OCI-LY1 (cell line): Measurements from ENCODE around the gene POLA1.

Experiments
- H2AFZ ChIP-seq: fragments of 200-600 bp; sonication (generic), shearing (Covaris generic); 2 replicates; pipeline ENCODE4 v1.6.0; 2014; ENCODE audit warnings: antibody characterized with exemption, mild to moderate bottlenecking, low read length
- H3F3A ChIP-seq: fragments of 200-600 bp; sonication (generic), shearing (Covaris generic); 2 replicates; pipeline ENCODE4 v1.6.0; 2014; ENCODE audit warnings: mild to moderate bottlenecking, antibody characterized with exemption, low read length, moderate library complexity; ENCODE audit not compliant: insufficient read depth
- H3K27ac ChIP-seq: fragments of 200-600 bp; sonication (generic); 2 replicates; pipeline ENCODE4 v1.5.1; 2014; ENCODE audit warnings: low read length, mixed run types, mild to moderate bottlenecking, low read depth; ENCODE audit not compliant: poor library complexity, severe bottlenecking
- H3K27me3 ChIP-seq: fragments of 200-600 bp; sonication (generic); 2 replicates; pipeline ENCODE4 v1.6.0; 2014; ENCODE audit warnings: antibody characterized with exemption, mild to moderate bottlenecking, low read length, moderate library complexity; ENCODE audit not compliant: insufficient read depth
- H3K36me3 ChIP-seq: fragments of 200-600 bp; sonication (generic); 2 replicates; pipeline ENCODE4 v1.6.1; 2014; ENCODE audit warnings: mild to moderate bottlenecking, antibody characterized with exemption, low read length, moderate library complexity, mixed read lengths; ENCODE audit not compliant: insufficient read depth
- H3K4me1 ChIP-seq: fragments of 200-600 bp; sonication (generic); 2 replicates; pipeline ENCODE4 v1.5.1; 2014; ENCODE audit warnings: mild to moderate bottlenecking, low read length, moderate library complexity; ENCODE audit not compliant: insufficient read depth, severe bottlenecking
- H3K4me2 ChIP-seq: fragments of 200-600 bp; sonication (generic), shearing (Covaris generic); 2 replicates; pipeline ENCODE4 v1.6.1; 2014; ENCODE audit warnings: low read length
- H3K4me3 ChIP-seq: fragments of 200-600 bp; sonication (generic); 2 replicates; pipeline ENCODE4 v1.5.1; 2014; ENCODE audit warnings: low read length, low read depth, mild to moderate bottlenecking, mixed read lengths; ENCODE audit not compliant: poor library complexity, severe bottlenecking
- H3K79me2 ChIP-seq: fragments of 200-600 bp; shearing (Covaris generic); 2 replicates; pipeline ENCODE4 v1.6.1; 2016; ENCODE audit warnings: mixed run types, low read length, mixed read lengths; ENCODE audit not compliant: insufficient read depth
- H3K9ac ChIP-seq: fragments of 200-600 bp; sonication (generic), shearing (Covaris generic); 2 replicates; pipeline ENCODE4 v1.6.1; 2014; ENCODE audit warnings: mild to moderate bottlenecking, low read length, mixed read lengths
- H3K9me2 ChIP-seq: fragments of 200-600 bp; sonication (generic), shearing (Covaris generic); 2 replicates; pipeline ENCODE4 v1.6.1; 2014; ENCODE audit warnings: low read depth, mild to moderate bottlenecking, low read length, mixed read lengths
- H3K9me3 ChIP-seq: fragments of 200-600 bp; shearing (Covaris generic); 2 replicates; pipeline ENCODE4 v1.6.1; 2014; ENCODE audit warnings: low read length, mixed read lengths
- H4K20me1 ChIP-seq: fragments of 200-600 bp; sonication (generic), shearing (Covaris generic); 2 replicates; pipeline ENCODE4 v1.6.0; 2016; ENCODE audit warnings: mild to moderate bottlenecking, low read length; ENCODE audit not compliant: insufficient read depth
- EZH2 ChIP-seq: fragments of 200-600 bp; sonication (generic), shearing (Covaris generic); IDR thresholded peaks from 2 replicates; pipeline ENCODE4 v1.8.0; 2017; ENCODE audit warnings: borderline replicate concordance, mixed run types, mild to moderate bottlenecking, antibody characterized with exemption, low read length, moderate library complexity, mixed read lengths
- TF ChIP-seq, protein P1 (sequence below): fragments of 200-600 bp; sonication (generic), shearing (Covaris generic); IDR thresholded peaks from 2 replicates; pipeline ENCODE4 v1.5.1; 2017; ENCODE audit warnings: mild to moderate bottlenecking, antibody characterized with exemption, low read length, moderate library complexity, mixed read lengths

The POLA1 gene

DNA sequence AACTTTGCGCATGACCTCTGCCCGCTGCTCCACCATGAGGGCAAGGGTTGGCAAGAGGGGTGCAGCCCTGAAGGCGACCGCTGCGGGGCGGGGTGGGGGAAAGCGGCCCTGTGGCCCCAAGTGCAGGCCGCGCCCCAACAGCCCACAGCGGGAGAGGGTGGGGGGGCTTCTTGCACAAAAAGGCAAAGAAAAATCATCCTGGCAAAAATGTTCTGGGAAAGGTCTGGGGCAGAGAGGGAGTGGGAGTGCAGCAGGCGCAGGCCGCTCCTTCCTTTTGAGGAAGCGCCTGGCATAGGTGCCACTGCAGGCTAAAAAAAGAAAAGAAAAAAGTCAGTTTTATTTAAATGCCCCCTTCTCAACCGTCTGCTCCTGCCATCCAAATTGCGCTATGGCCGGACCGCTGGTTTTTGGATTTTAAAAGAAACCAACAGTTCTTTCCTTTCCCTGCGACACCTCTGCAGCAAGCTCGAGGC is 320.7 kb downstream of the POLA1 start:
- TF ChIP-seq EZH2: no peak
- TF ChIP-seq, protein P1, sequence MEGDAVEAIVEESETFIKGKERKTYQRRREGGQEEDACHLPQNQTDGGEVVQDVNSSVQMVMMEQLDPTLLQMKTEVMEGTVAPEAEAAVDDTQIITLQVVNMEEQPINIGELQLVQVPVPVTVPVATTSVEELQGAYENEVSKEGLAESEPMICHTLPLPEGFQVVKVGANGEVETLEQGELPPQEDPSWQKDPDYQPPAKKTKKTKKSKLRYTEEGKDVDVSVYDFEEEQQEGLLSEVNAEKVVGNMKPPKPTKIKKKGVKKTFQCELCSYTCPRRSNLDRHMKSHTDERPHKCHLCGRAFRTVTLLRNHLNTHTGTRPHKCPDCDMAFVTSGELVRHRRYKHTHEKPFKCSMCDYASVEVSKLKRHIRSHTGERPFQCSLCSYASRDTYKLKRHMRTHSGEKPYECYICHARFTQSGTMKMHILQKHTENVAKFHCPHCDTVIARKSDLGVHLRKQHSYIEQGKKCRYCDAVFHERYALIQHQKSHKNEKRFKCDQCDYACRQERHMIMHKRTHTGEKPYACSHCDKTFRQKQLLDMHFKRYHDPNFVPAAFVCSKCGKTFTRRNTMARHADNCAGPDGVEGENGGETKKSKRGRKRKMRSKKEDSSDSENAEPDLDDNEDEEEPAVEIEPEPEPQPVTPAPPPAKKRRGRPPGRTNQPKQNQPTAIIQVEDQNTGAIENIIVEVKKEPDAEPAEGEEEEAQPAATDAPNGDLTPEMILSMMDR: no peak
- Histone ChIP-seq H3F3A (no peaks in the 10 kb centered on the region), H3K9me2 (no peaks in the 10 kb centered on the region), H3K27ac (no peak overlapping the region), H2AFZ (no peak overlapping the region), H3K79me2 (no peaks in the 10 kb centered on the region), H3K9me3 (no peaks in the 10 kb centered on the region), H3K27me3 (no peaks in the 10 kb centered on the region; the same call in 1 of the 2 replicates), H3K9ac (no peak overlapping the region), H3K4me2 (no peak overlapping the region), H3K36me3 (no peaks in the 10 kb centered on the region), H4K20me1 (no peaks in the 10 kb centered on the region), H3K4me3 (no peak overlapping the region), H3K4me1 (no peaks in the 10 kb centered on the region)

DNA sequence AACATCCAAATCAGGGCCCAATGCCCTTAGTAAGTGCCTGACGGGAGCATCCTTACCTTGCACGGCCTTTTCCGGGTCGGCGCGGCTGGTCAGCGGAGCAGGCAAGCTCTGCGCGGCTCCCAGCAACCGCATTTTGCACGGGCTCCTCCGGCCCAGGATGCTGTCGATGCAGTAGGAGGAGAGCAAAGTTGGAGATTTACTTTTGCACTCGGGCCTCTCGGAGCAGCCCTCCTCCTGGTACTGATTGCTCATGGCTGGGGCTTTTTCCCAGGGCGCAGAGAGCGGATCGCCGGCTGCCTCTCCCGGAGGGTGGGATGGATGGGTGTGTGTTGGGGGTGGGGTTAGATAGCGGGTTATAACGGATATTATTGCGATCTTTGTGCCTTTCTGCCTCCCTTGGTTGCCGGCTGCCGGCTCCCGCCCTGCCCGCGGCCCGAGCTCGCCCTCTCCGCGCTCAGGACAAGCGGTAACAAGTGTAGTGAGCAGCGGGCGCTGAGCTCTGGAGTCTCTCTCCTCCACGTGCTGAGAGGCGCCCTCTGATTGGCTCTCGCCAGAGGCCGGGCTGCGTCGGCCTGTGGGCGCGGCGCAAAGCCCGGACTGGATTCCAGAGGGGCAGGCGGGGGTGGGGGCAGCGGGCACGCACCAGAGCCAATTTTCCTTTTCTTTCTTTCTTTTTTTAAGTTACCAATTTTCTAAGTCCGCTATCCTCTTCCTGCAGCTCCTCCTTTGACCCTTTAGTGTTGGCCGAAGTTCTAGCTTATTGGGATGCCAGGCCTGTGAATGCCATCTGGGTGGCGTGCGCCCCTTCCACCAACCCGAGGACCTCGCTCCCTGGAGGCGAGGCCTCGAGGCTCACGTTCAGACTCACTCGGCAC is 322.0 kb downstream of the POLA1 start, which contains the start of gene ARX:
Gene ARX, minus strand, starts transcription at position 480 of the 875 bp plus-strand sequence. Its CDS starts 228 bp downstream, at position 252.
- Histone ChIP-seq H4K20me1 (no peaks in the 10 kb centered on the region), H3K4me2 (no peak within 1 kb of the TSS; the same call in 1 of the 2 replicates), H2AFZ (no peak within 1 kb of the TSS), H3K9me2 (no peaks in the 10 kb centered on the region), H3K4me3 (no peak within 1 kb of the TSS), H3K9ac (no peak within 1 kb of the TSS), H3K4me1 (peaks cover 7% of the 10 kb centered on the region), H3K27me3 (no peaks in the 10 kb centered on the region; the same call in 1 of the 2 replicates), H3K36me3 (no peaks in the 10 kb centered on the region), H3K79me2 (no peaks in the 10 kb centered on the region), H3K27ac (no peak within 1 kb of the TSS), H3F3A (no peaks in the 10 kb centered on the region), H3K9me3 (no peaks in the 10 kb centered on the region)
- TF ChIP-seq EZH2: no peak
- TF ChIP-seq, protein P1: no peak

DNA sequence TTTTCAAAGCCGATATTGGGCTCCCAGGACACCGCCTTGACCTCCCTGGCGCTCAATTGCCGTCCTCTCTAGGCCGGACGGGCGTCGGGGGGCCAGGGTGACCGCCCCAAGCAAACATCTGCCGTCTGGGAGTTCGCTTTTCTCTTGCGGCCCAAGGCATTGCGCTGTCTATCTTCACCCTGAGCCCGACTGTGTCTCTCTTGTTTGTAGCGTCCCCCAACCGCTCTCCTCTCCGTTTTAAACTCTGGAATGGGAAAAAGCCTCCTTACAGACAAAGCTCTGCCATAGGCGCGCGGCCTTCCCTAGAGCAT is 322.6 kb downstream of the POLA1 start:
- no peak overlapping the region for H3K4me2 ChIP-seq
- TF ChIP-seq, protein P1: no peak
- TF ChIP-seq EZH2: no peak
- no peak overlapping the region for H3K4me3 ChIP-seq
- no peaks in the 10 kb centered on the region for H3F3A ChIP-seq
- no peaks in the 10 kb centered on the region for H3K9me2 ChIP-seq
- no peaks in the 10 kb centered on the region for H3K36me3 ChIP-seq
- no peak overlapping the region for H3K9ac ChIP-seq
- peaks cover 10% of the 10 kb centered on the region for H3K4me1 ChIP-seq
- H4K20me1 ChIP-seq: no peaks in the 10 kb centered on the region
- no peaks in the 10 kb centered on the region for H3K79me2 ChIP-seq
- H2AFZ ChIP-seq: no peak overlapping the region
- H3K27ac ChIP-seq: no peak overlapping the region
- H3K27me3 ChIP-seq: no peaks in the 10 kb centered on the region; the same call in 1 of the 2 replicates
- H3K9me3 ChIP-seq: no peaks in the 10 kb centered on the region
